ENCODE results near the gene SCOC. TPM values are rescaled to one million over a fixed set of nuclear protein-coding genes. Genes with fewer than 3 reads are reported as not detected.

Gene SCOC
- total RNA-seq, 2 donors from 2014 or later, result 53.3 to 124 TPM

DNA sequence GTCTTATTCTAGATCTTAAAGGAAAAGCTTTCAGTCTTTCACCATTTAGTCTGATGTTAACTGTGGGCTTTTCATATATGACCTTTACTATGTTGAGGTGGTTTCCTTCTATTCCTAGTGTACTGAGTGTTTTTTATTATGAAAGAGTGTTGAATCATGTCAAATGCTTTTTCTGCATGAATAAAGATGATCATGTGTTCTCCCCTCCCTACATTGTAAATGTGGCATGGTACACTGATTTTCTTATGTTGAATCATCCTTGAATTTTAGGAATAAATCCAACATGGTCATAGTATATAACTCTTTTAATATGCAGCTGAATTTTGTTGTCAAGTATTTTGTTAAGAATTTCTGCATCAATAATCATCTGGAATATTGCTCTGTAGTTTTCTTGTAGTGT is 49.7 kb downstream of the SCOC start:
- Histone ChIP-seq H3K4me1 (peaks cover 0 to 18% of the 10 kb centered on the region in 2 donors), H3K27ac (no peak overlapping the region), H3K27me3 (no peaks in the 10 kb centered on the region), H3K36me3 (no peaks in the 10 kb centered on the region), H3K4me3 (no peak overlapping the region), H3K9me3 (no peaks in the 10 kb centered on the region)
- TF ChIP-seq, protein P1, sequence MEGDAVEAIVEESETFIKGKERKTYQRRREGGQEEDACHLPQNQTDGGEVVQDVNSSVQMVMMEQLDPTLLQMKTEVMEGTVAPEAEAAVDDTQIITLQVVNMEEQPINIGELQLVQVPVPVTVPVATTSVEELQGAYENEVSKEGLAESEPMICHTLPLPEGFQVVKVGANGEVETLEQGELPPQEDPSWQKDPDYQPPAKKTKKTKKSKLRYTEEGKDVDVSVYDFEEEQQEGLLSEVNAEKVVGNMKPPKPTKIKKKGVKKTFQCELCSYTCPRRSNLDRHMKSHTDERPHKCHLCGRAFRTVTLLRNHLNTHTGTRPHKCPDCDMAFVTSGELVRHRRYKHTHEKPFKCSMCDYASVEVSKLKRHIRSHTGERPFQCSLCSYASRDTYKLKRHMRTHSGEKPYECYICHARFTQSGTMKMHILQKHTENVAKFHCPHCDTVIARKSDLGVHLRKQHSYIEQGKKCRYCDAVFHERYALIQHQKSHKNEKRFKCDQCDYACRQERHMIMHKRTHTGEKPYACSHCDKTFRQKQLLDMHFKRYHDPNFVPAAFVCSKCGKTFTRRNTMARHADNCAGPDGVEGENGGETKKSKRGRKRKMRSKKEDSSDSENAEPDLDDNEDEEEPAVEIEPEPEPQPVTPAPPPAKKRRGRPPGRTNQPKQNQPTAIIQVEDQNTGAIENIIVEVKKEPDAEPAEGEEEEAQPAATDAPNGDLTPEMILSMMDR (IDR thresholded peaks at IDR 0.05), result no peak
- DNase-seq (ENCODE audit: low spot score), result no peak

DNA sequence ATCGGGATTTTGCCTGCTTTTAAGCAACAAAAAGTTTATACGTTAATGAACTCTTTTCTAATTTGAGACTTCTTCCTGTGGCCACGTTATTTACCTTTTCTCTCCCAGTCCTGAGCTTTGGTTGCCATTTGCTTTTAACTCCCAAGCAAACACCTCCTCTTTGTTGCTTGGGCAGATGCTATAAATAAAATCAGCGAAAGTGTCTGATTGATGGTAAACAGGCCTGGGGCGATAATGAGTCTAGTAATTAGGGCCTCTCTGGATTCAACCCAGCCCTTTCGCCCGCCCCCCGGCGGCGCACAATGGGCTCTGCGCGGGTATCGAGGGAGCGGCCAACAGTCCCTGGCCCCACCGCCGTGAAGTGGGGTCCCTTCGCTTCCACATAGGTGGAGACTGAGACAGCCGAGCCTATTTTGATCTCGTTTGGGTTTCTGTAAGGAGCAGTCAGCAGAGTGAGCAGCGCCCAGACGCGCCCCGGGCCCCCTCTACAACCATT is 53.2 kb downstream of the SCOC start:
- H3K27me3 ChIP-seq, result no peaks in the 10 kb centered on the region
- peak overlapping the region; percentile 49 to 71 for H3K4me3 ChIP-seq
- H3K4me1 ChIP-seq, result peaks cover 0 to 18% of the 10 kb centered on the region in 2 donors
- H3K9me3 ChIP-seq, result no peaks in the 10 kb centered on the region
- TF ChIP-seq, protein P1 (IDR thresholded peaks at IDR 0.05), result no peak
- no peaks in the 10 kb centered on the region for H3K36me3 ChIP-seq
- peak overlapping the region; percentile 83 to 87 for H3K27ac ChIP-seq
- no peak for DNase-seq (ENCODE audit: low spot score)

DNA sequence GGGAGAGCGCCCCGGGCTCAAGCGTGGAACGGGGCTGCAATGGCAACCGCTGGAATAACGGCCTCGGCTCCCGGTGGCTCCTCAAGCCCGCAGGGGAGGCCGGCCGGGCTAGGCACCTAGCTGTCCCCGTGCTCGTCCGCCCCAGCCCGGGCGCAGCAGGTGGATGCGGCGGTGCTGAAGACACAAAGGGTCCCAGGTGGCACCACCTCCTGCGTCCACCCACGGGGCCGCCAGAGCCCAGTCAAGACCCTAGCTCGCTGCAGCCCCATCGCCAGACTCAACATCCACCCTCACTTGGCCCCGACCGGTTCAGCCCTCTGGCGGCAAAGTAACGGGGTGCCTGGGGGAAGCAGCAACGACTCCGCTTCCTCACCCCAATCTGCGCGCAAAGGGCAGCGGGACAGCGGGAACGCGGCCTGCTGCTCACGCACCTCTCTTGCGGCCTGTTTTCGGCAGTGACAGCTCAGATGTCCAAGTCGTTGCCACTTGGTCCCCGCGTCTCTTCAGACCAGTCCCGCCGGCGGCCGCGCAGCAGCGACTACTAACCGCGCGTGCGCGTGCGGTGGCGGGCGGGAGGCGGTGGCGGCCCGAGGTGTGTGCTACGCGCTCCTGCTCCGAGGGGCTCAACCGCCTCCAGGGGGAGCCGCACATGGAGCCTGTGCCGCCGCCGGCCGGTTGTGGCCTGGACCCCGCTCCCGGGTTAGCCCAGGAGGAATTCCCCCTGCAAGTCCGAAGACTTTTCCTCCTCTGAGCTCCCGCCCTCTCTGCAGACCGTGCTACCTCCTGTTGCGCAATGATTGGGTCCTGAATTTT is 53.9 kb downstream of the SCOC start, which contains the start of gene CLGN:
TSS of gene CLGN (minus strand) at position 543 of the 813 bp plus-strand sequence. CDS start 14,570 bp downstream, outside the sequence.
- H3K27ac ChIP-seq, result peak within 1 kb of the TSS; percentile 83 to 87
- TF ChIP-seq, protein P1 (IDR thresholded peaks at IDR 0.05), result peak; percentile 46 to 61
- peaks cover 0 to 18% of the 10 kb centered on the region in 2 donors for H3K4me1 ChIP-seq
- no peaks in the 10 kb centered on the region for H3K36me3 ChIP-seq
- no peaks in the 10 kb centered on the region for H3K27me3 ChIP-seq
- H3K9me3 ChIP-seq, result no peaks in the 10 kb centered on the region
- no peak for DNase-seq (ENCODE audit: low spot score)
- H3K4me3 ChIP-seq, result peak within 1 kb of the TSS; percentile 49 to 71

DNA sequence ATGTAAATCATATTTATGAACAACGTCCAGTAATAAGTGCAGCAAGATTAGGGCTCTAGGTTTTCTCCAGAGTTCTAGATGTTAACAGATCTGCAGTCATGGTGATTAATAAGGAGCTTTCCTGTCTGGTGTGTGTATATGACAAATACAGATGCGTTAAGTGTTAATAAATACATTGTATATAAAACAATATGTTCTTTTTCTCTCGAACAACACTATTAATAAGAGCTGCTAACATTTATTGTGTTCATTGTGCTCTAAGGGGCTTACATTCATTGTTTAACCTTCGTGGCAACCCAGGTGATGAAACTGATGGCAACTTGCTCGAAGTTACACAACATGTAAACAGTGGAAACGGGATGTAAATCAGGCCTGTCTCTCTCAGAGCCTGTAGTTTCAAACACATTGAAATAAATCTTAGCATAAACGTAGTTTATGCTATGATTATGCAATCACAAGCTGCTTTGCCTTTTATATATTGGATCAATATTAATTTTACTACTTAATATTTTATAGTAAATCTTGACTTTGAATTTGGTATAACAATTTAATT is 54.5 kb downstream of the SCOC start:
- Histone ChIP-seq H3K4me3 (peak overlapping the region; percentile 49 to 71), H3K36me3 (no peaks in the 10 kb centered on the region), H3K27ac (peak overlapping the region; percentile 83 to 87), H3K27me3 (no peaks in the 10 kb centered on the region), H3K9me3 (no peaks in the 10 kb centered on the region), H3K4me1 (peaks cover 0 to 18% of the 10 kb centered on the region in 2 donors)
- no peak for DNase-seq (ENCODE audit: low spot score)
- TF ChIP-seq, protein P1 (IDR thresholded peaks at IDR 0.05), result no peak

Other genes with a start within 250 kb of the SCOC start
- 1 to 10 TPM; 2.6 to 5.8 TPM for gene MAML3, start 219.5 kb upstream of the SCOC start, total RNA-seq
- 10 to 100 TPM; 40.8 to 92.6 TPM for gene CLGN, start 54.0 kb downstream of the SCOC start, total RNA-seq
- not detected for gene MGAT4D, start 124.6 kb downstream of the SCOC start, total RNA-seq
- 10 to 100 TPM in 1 of 2 donors, 1 to 10 TPM in 1; 6.6 to 13.3 TPM for gene ELMOD2, start 150.5 kb downstream of the SCOC start, total RNA-seq
- under 1 TPM in 1 of 2 donors, not detected in 1; 0.28 TPM for gene UCP1, start 195.3 kb downstream of the SCOC start, total RNA-seq